ENCODE results near the gene AKR1B15.

The AKR1B15 gene

DNA sequence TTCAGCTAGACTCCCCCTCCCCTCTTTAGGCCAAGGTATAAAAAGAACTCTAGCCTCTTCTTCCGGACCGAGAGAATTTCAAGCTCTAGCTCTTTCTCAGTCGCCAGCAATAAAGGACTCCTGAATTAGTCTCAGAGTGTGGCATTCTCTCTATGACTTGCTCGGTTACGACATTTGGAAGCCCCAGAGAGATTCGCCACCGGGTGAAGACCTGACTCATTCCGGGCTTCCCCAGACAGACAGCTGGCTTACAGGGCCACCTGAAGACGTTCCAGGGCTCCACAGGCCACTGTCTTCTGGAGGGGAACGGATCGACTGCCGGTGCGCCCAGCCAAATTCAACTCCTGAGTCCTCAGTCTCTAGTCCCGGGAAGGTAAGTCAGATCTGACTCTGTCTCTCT, at the start of gene AKR1B15:
Gene AKR1B15, plus strand, starts transcription at position 234 of the 400 bp plus-strand sequence. CDS start 15,510 bp downstream, outside the sequence.
- H3K27ac ChIP-seq (ENCODE audit: poor library complexity, severe bottlenecking): no peak within 1 kb of the TSS
- no peak; the same call in 2 of the 3 replicates for ATAC-seq (ENCODE audit: low read depth)
- TF ChIP-seq, protein P1, sequence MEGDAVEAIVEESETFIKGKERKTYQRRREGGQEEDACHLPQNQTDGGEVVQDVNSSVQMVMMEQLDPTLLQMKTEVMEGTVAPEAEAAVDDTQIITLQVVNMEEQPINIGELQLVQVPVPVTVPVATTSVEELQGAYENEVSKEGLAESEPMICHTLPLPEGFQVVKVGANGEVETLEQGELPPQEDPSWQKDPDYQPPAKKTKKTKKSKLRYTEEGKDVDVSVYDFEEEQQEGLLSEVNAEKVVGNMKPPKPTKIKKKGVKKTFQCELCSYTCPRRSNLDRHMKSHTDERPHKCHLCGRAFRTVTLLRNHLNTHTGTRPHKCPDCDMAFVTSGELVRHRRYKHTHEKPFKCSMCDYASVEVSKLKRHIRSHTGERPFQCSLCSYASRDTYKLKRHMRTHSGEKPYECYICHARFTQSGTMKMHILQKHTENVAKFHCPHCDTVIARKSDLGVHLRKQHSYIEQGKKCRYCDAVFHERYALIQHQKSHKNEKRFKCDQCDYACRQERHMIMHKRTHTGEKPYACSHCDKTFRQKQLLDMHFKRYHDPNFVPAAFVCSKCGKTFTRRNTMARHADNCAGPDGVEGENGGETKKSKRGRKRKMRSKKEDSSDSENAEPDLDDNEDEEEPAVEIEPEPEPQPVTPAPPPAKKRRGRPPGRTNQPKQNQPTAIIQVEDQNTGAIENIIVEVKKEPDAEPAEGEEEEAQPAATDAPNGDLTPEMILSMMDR (IDR thresholded peaks at IDR 0.05; ENCODE audit: poor library complexity, severe bottlenecking): no peak
- H3K4me3 ChIP-seq (ENCODE audit: severe bottlenecking): no peak within 1 kb of the TSS
- DNase-seq (ENCODE audit: low spot score): no peak
- no peaks in the 10 kb centered on the region for H3K27me3 ChIP-seq (ENCODE audit: insufficient read depth, poor library complexity, severe bottlenecking)
- peaks cover 24% of the 10 kb centered on the region for H3K4me1 ChIP-seq (ENCODE audit: insufficient read depth, poor library complexity, severe bottlenecking)
- H3K36me3 ChIP-seq (ENCODE audit: low read depth): no peaks in the 10 kb centered on the region
- no peaks in the 10 kb centered on the region for H3K9me3 ChIP-seq (ENCODE audit: severe bottlenecking)

DNA sequence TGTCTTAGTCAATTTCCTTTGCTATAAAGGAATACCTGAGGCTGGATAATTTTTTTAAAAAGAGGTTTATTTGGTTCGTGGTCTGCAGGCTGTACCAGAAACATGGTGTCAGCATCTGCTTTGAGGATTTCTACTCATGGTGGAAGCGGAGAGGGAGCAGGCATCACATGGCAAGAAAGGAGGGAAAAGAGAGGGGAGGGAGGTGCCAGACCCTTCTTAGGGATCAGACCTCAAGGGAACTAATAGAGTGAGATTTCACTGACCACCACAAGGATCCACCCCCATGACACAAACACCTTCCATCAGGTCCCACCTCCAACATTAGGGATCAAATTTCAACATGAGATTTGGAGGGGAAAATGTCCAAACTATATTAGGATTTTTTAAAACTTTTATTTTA, 48.5 kb upstream of the AKR1B15 start:
- Histone ChIP-seq H3K4me1 (ENCODE audit: insufficient read depth, poor library complexity, severe bottlenecking) (no peaks in the 10 kb centered on the region), H3K4me3 (ENCODE audit: severe bottlenecking) (no peak overlapping the region), H3K27me3 (ENCODE audit: insufficient read depth, poor library complexity, severe bottlenecking) (no peaks in the 10 kb centered on the region), H3K36me3 (ENCODE audit: low read depth) (no peaks in the 10 kb centered on the region), H3K27ac (ENCODE audit: poor library complexity, severe bottlenecking) (no peak overlapping the region), H3K9me3 (ENCODE audit: severe bottlenecking) (no peaks in the 10 kb centered on the region)
- DNase-seq (ENCODE audit: low spot score): no peak
- no peak for ATAC-seq (ENCODE audit: low read depth)
- TF ChIP-seq, protein P1 (IDR thresholded peaks at IDR 0.05; ENCODE audit: poor library complexity, severe bottlenecking): no peak

DNA sequence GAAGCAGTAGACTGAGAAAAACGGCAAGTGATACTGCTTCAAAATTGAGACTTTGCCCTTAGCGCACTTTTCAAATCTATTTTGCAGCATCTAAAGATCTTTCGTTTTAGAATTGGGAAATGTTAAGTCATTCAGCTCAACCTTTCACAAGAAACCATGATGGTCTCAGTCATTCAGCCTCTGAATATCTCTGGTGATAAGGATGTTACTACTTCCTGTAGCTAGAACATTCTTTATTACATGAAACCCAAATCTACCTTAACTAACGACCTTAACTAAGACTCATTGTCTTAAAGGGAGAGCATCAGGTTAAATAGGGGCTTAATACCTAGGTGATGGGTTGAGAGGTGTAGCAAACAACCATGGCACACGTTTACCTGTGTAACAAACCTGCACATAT, 47.9 kb upstream of the AKR1B15 start:
- H3K4me3 ChIP-seq (ENCODE audit: severe bottlenecking): no peak overlapping the region
- no peak for DNase-seq (ENCODE audit: low spot score)
- no peaks in the 10 kb centered on the region for H3K9me3 ChIP-seq (ENCODE audit: severe bottlenecking)
- H3K4me1 ChIP-seq (ENCODE audit: insufficient read depth, poor library complexity, severe bottlenecking): peaks cover 5% of the 10 kb centered on the region
- H3K36me3 ChIP-seq (ENCODE audit: low read depth): no peaks in the 10 kb centered on the region
- TF ChIP-seq, protein P1 (IDR thresholded peaks at IDR 0.05; ENCODE audit: poor library complexity, severe bottlenecking): no peak
- H3K27ac ChIP-seq (ENCODE audit: poor library complexity, severe bottlenecking): no peak overlapping the region
- H3K27me3 ChIP-seq (ENCODE audit: insufficient read depth, poor library complexity, severe bottlenecking): no peaks in the 10 kb centered on the region
- ATAC-seq (ENCODE audit: low read depth): no peak

DNA sequence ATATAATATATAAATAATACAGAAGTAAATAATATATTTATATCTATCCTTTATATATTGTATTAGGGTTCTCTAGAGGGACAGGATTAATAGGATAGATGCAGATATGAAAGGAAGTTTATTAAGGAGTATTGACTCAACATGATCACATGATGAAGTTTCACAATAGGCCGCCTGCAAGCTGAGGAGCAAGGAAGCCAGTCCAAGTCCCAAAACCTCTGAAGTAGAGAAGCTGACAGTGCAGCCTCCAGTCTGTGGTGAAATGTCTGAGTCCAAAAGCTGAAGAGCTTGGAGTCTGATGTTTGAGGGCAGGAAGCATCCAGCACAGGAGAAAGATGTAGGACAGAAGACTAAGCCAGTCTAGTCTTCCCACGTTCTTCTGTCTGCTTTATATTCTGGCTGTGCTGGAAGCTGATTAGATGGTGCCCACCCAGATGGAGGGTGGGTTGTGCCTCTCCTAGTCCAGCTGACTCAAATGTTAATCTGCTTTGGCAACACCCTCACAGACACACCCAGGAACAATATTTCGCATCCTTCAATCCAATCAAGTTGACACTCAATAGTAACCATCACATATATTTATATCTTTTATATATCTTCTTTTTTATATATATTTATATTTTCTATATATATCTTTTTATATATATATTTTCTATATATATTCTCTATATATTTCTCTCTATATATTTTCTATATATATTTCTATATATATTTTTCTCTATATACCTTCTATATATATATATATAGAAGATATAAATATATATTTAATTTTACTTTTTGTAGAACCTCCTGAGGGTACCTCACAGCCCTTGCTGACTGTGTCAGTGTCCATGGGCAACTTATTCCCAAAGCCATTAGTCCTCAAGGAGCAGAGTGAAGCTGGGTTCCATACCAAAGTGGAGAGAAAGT, 46.2 kb upstream of the AKR1B15 start:
- TF ChIP-seq, protein P1 (IDR thresholded peaks at IDR 0.05; ENCODE audit: poor library complexity, severe bottlenecking): no peak
- no peak overlapping the region for H3K4me3 ChIP-seq (ENCODE audit: severe bottlenecking)
- H3K27me3 ChIP-seq (ENCODE audit: insufficient read depth, poor library complexity, severe bottlenecking): no peaks in the 10 kb centered on the region
- H3K27ac ChIP-seq (ENCODE audit: poor library complexity, severe bottlenecking): no peak overlapping the region
- H3K9me3 ChIP-seq (ENCODE audit: severe bottlenecking): no peaks in the 10 kb centered on the region
- DNase-seq (ENCODE audit: low spot score) (no peak), ATAC-seq (ENCODE audit: low read depth) (peak; percentile 57; the same call in 2 of the 3 replicates)
- no peaks in the 10 kb centered on the region for H3K36me3 ChIP-seq (ENCODE audit: low read depth)
- peaks cover 8% of the 10 kb centered on the region for H3K4me1 ChIP-seq (ENCODE audit: insufficient read depth, poor library complexity, severe bottlenecking)

Measured in RWPE2 (cell line).